ENCODE measurements around the gene PGM1.

The PGM1 gene

GRCh38 chr1:63705078-63705477 is 111.9 kb downstream of the PGM1 start:
- no peak for DNase-seq

GRCh38 chr1:63709267-63709828 is 116.1 kb downstream of the PGM1 start:
- DNase-seq = no peak

All from GF-D8 (cell line).